Measurements from ENCODE around the gene MIPEP. TPM values are rescaled to one million over a fixed set of nuclear protein-coding genes. Genes with fewer than 3 reads are reported as not detected.

Gene MIPEP
- total RNA-seq, 1 donor from 2014 or later = 14.0 TPM

DNA sequence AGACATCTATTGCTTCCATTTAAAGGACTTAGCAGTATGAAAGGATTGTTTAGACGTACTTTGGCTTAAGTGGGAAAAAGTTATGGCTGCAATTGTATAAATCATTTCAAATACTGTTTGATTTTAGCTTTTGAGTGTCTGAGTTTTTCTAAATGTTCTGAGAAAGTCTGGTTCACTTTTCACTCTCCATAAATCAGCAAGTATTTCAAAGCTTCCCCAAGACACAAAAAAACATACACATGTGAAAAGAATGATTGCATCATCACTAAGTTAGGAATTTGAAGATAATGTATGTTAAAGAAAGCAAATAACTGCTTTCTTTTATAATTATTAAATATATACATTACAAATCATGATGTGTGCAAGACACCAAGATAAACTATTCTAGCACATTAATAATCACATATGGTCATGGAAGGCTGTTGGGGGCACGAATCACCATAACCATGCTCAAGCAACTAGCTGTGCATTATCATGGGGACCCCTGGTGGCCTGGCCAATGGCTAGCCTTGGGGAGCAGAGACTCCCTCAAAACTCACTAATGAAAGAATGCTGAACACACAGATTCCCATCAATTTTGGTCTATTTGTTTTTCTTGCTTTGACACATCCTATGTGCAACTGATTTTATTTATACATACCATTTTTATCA, 111.1 kb downstream of the MIPEP start:
- Mint-ChIP-seq H3K36me3 (ENCODE audit: unreplicated experiment) (peaks cover 13% of the 10 kb centered on the region), H3K4me3 (ENCODE audit: unreplicated experiment) (no peak overlapping the region), H3K27me3 (ENCODE audit: unreplicated experiment) (no peaks in the 10 kb centered on the region), H3K4me1 (ENCODE audit: unreplicated experiment) (no peaks in the 10 kb centered on the region), H3K27ac (ENCODE audit: unreplicated experiment) (no peak overlapping the region), H3K9me3 (ENCODE audit: unreplicated experiment) (peaks cover 5% of the 10 kb centered on the region)
- TF ChIP-seq, protein P1, sequence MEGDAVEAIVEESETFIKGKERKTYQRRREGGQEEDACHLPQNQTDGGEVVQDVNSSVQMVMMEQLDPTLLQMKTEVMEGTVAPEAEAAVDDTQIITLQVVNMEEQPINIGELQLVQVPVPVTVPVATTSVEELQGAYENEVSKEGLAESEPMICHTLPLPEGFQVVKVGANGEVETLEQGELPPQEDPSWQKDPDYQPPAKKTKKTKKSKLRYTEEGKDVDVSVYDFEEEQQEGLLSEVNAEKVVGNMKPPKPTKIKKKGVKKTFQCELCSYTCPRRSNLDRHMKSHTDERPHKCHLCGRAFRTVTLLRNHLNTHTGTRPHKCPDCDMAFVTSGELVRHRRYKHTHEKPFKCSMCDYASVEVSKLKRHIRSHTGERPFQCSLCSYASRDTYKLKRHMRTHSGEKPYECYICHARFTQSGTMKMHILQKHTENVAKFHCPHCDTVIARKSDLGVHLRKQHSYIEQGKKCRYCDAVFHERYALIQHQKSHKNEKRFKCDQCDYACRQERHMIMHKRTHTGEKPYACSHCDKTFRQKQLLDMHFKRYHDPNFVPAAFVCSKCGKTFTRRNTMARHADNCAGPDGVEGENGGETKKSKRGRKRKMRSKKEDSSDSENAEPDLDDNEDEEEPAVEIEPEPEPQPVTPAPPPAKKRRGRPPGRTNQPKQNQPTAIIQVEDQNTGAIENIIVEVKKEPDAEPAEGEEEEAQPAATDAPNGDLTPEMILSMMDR (IDR thresholded peaks at IDR 0.05) = no peak
- no peak for DNase-seq (ENCODE audit: extremely low spot score, unreplicated experiment)

DNA sequence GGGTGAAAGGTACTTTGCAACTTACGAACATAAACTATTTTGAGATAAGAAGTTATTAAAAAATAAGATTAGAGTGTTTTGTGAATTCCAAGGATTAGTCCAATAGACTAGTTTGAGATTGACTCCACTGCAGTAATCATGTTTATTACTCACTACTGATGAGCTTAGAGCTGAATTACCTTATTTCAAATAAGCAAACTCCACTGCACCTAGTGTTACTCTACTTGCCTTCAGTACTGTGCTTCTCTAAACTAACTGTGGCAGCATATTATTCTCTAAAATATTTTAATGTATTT, 111.7 kb downstream of the MIPEP start:
- peaks cover 4% of the 10 kb centered on the region for H3K9me3 Mint-ChIP-seq (ENCODE audit: unreplicated experiment)
- H3K4me1 Mint-ChIP-seq (ENCODE audit: unreplicated experiment) = no peaks in the 10 kb centered on the region
- TF ChIP-seq, protein P1 (IDR thresholded peaks at IDR 0.05) = no peak
- peaks cover 13% of the 10 kb centered on the region for H3K36me3 Mint-ChIP-seq (ENCODE audit: unreplicated experiment)
- H3K27me3 Mint-ChIP-seq (ENCODE audit: unreplicated experiment) = no peaks in the 10 kb centered on the region
- H3K4me3 Mint-ChIP-seq (ENCODE audit: unreplicated experiment) = no peak overlapping the region
- DNase-seq (ENCODE audit: extremely low spot score, unreplicated experiment) = no peak
- H3K27ac Mint-ChIP-seq (ENCODE audit: unreplicated experiment) = no peak overlapping the region

DNA sequence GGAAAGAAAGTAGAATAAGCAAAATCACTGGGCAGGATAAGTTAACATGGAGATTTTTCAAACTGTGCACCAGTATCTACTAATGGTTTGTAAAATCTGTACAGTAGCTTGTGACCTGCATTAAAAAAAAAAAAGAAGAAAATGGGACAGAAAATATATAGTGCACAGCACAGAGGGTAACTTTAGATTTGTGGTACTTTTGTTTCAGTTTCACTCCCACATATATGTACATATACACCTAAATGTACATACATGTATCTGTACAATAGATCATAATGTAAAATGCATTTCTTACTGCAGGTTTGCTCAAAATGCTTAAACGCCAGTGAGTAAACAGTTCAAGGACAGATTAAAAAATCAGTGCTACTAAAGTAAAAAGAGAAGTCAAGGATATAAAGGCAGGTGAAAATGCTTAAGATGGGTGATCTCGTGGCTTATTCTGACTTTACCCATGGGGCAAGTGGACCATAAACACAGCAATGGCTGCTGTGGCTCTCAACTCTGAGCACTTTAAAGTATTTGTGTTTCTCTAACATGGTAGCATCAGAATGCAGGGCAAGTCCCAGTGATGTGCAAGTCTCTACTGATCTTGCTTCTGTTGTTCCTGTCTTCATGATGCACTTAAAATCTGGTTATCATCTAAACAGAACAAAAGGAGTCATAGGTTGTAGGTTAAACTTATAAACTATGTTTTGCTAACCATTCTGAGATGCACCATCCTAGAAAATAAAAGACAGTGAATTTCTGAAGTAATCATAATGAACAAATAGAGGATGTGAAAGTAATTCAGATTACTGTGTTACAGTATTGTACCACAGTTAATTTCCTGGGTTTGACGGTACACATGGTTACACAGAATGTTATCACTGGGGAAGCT, 112.3 kb downstream of the MIPEP start:
- TF ChIP-seq, protein P1 (IDR thresholded peaks at IDR 0.05) = no peak
- Mint-ChIP-seq H3K4me1 (ENCODE audit: unreplicated experiment) (no peaks in the 10 kb centered on the region), H3K36me3 (ENCODE audit: unreplicated experiment) (peaks cover 10% of the 10 kb centered on the region), H3K27me3 (ENCODE audit: unreplicated experiment) (no peaks in the 10 kb centered on the region), H3K4me3 (ENCODE audit: unreplicated experiment) (no peak overlapping the region), H3K9me3 (ENCODE audit: unreplicated experiment) (no peaks in the 10 kb centered on the region), H3K27ac (ENCODE audit: unreplicated experiment) (no peak overlapping the region)
- no peak for DNase-seq (ENCODE audit: extremely low spot score, unreplicated experiment)

- Mint-ChIP-seq H3K9me3 (ENCODE audit: unreplicated experiment) (no peaks in the 10 kb centered on the region), H3K4me1 (ENCODE audit: unreplicated experiment) (peaks cover 8% of the 10 kb centered on the region), H3K4me3 (ENCODE audit: unreplicated experiment) (no peak overlapping the region), H3K27me3 (ENCODE audit: unreplicated experiment) (no peaks in the 10 kb centered on the region), H3K27ac (ENCODE audit: unreplicated experiment) (no peak overlapping the region), H3K36me3 (ENCODE audit: unreplicated experiment) (no peaks in the 10 kb centered on the region)
- TF ChIP-seq, protein P1 (IDR thresholded peaks at IDR 0.05) = no peak
- DNase-seq (ENCODE audit: extremely low spot score, unreplicated experiment) = no peak
These were observed 116.5 kb downstream of the MIPEP start for GRCh38 chr13:23772717-23773116.

- DNase-seq (ENCODE audit: extremely low spot score, unreplicated experiment) = no peak
These were observed 117.2 kb downstream of the MIPEP start for GRCh38 chr13:23771956-23772355.

More at GRCh38 chr13:23771956-23772355, 117.2 kb downstream of the MIPEP start:
- Mint-ChIP-seq H3K27ac (ENCODE audit: unreplicated experiment) (no peak overlapping the region), H3K36me3 (ENCODE audit: unreplicated experiment) (no peaks in the 10 kb centered on the region), H3K4me1 (ENCODE audit: unreplicated experiment) (peaks cover 9% of the 10 kb centered on the region), H3K4me3 (ENCODE audit: unreplicated experiment) (no peak overlapping the region), H3K27me3 (ENCODE audit: unreplicated experiment) (no peaks in the 10 kb centered on the region), H3K9me3 (ENCODE audit: unreplicated experiment) (no peaks in the 10 kb centered on the region)
- TF ChIP-seq, protein P1 (IDR thresholded peaks at IDR 0.05) = no peak
